ENCODE measurements around the gene KIAA0513.

DNA sequence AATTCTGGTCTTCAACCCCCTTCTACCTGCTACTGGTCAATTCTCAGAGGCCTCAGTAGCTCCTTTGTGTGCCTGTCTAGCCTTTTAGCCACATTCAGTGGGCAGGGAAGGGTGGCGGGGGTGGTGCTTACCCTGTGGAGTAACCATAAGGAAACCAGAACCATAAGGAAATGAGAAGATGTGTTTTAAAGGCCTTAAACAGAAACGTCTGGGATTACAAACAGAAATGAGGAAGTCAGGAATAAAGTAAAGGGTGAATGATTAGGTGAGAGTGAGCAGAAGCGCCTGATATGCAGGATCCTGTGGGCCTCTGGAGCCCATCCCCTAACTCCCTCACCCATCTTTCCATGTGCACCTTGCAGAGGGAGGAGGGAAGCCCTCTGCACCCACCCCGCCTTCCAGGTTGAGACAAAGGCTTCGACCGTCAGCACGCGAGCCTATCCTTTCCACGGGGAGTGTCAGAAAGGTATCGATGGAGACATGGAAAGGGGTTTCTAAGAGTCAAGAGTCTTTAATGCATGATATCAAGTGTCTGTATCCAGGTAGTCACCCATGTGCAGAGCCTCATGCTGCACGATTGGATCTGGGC, 20.4 kb downstream of the KIAA0513 start:
- no peak for TF ChIP-seq CTCF (IDR thresholded peaks at IDR 0.05)
- TF ChIP-seq POLR2A (IDR thresholded peaks at IDR 0.05): no peak

Measured in body of pancreas (tissue), 4 donors.